ENCODE data around the gene LYRM2. TPM values are rescaled to one million over a fixed set of nuclear protein-coding genes. Genes with fewer than 3 reads are reported as not detected.

Gene LYRM2
- total and polyA plus RNA-seq, 9 donors, result 18.6 to 28.2 (median 26.5) TPM

DNA sequence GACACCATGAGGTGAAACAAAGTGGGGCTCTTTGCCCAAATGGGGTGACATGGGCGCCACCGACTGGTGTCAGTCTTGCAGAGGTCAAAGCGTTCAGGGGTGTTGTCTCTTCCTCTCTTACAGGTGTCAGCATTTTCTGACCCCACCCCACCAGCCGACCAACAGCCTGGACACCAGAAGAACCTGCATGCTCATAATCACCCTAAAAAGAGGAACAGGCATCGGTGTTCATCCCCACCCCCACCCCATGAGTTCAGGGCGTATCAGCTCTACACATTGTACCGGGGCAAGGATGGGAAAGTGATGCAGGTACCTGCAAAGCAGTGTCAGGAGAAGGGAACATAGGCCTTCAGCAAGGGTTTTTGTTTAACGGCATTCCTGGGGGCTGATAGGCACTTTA lies 14.8 kb downstream of the LYRM2 start:
- Histone ChIP-seq H3K9me3 (replicated peaks; ENCODE audit: control insufficient read depth, low read depth, low read length) (no peaks in the 10 kb centered on the region), H3K4me1 (ENCODE audit: control insufficient read depth, insufficient read depth, low read length) (no peaks in the 10 kb centered on the region), H3K27me3 (ENCODE audit: control insufficient read depth, insufficient read depth, low read length) (no peaks in the 10 kb centered on the region), H3K27ac (ENCODE audit: low read length) (no peak overlapping the region), H3K36me3 (ENCODE audit: control insufficient read depth, insufficient read depth, low read length) (peaks cover 7% of the 10 kb centered on the region), H3K4me3 (ENCODE audit: low read length) (no peak overlapping the region)
- DNase-seq, result no peak
- WGBS (ENCODE audit: insufficient coverage), result 96% methylated on average over 5 of the region's 8 CpGs

DNA sequence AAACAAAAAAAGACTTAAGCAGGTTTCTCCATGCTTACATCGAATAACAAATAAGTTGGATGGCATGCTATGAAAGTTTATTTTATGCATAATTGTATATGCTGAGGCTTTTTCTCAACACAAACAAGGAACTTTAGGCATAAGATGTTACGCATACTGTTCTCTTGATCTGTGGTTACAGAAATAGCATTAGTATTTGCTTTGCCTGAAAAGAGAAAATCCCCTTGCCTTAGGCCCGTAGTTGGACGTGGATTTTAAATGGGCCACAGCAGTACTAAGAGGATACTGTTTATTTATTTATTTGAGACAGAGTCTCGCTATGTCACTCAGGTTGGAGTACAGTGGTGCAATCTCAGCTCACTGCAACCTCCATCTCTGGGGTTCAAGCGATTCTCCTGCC lies 19.0 kb downstream of the LYRM2 start:
- H3K9me3 ChIP-seq (replicated peaks; ENCODE audit: control insufficient read depth, low read depth, low read length), result no peaks in the 10 kb centered on the region
- H3K36me3 ChIP-seq (ENCODE audit: control insufficient read depth, insufficient read depth, low read length), result peaks cover 5% of the 10 kb centered on the region
- DNase-seq, result no peak
- H3K4me1 ChIP-seq (ENCODE audit: control insufficient read depth, insufficient read depth, low read length), result no peaks in the 10 kb centered on the region
- WGBS (ENCODE audit: insufficient coverage), result 85% methylated on average over 2 of the region's 6 CpGs
- H3K27ac ChIP-seq (ENCODE audit: low read length), result no peak overlapping the region
- H3K4me3 ChIP-seq (ENCODE audit: low read length), result no peak overlapping the region
- H3K27me3 ChIP-seq (ENCODE audit: control insufficient read depth, insufficient read depth, low read length), result no peaks in the 10 kb centered on the region

DNA sequence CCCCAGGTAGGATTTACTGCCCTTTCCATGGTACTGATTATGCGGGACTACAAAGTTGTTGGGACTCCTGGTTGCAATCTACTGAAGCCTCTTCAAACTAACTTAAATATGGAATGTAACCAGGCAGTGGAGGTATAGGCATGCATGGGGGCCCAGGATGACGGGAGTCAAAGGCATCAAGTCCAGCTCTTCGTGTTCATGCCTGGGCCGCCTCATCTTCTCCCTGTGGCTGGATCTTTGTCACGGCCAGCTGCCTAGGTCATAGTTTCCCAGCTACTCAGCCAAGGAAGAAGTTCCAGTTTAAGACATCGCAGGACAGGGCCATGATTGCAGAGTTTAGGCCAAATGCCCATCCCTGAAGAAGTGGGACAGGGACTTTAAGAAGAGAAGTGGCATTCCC lies 20.5 kb downstream of the LYRM2 start:
- no peak for DNase-seq
- Histone ChIP-seq H3K36me3 (ENCODE audit: control insufficient read depth, insufficient read depth, low read length) (no peaks in the 10 kb centered on the region), H3K4me1 (ENCODE audit: control insufficient read depth, insufficient read depth, low read length) (no peaks in the 10 kb centered on the region), H3K27ac (ENCODE audit: low read length) (no peak overlapping the region), H3K9me3 (replicated peaks; ENCODE audit: control insufficient read depth, low read depth, low read length) (no peaks in the 10 kb centered on the region), H3K4me3 (ENCODE audit: low read length) (no peak overlapping the region), H3K27me3 (ENCODE audit: control insufficient read depth, insufficient read depth, low read length) (no peaks in the 10 kb centered on the region)
- 93% methylated on average over 5 of the region's 6 CpGs for WGBS (ENCODE audit: insufficient coverage)

DNA sequence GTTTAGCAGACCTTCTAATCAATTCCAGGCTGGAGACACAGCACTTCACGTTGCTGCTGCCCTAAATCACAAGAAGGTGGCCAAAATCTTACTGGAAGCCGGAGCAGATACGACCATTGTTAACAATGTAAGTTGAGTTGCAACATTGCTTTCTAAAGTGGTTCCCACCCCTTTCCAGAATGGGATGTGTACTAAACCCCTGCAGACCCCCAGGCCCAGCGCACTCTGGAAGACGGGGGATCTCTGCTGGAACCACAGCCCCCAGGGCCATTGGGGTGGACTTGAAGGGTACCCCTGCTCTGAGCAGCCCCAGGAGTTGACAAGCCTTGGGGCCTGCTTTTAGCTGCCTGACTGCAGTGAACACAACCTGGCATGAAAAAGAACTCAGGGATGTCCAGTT lies 22.0 kb downstream of the LYRM2 start:
- Histone ChIP-seq H3K4me3 (ENCODE audit: low read length) (no peak overlapping the region), H3K27ac (ENCODE audit: low read length) (no peak overlapping the region), H3K9me3 (replicated peaks; ENCODE audit: control insufficient read depth, low read depth, low read length) (no peaks in the 10 kb centered on the region), H3K27me3 (ENCODE audit: control insufficient read depth, insufficient read depth, low read length) (no peaks in the 10 kb centered on the region), H3K36me3 (ENCODE audit: control insufficient read depth, insufficient read depth, low read length) (no peaks in the 10 kb centered on the region), H3K4me1 (ENCODE audit: control insufficient read depth, insufficient read depth, low read length) (no peaks in the 10 kb centered on the region)
- 100% methylated on average over 4 of the region's 5 CpGs for WGBS (ENCODE audit: insufficient coverage)
- no peak for DNase-seq

DNA sequence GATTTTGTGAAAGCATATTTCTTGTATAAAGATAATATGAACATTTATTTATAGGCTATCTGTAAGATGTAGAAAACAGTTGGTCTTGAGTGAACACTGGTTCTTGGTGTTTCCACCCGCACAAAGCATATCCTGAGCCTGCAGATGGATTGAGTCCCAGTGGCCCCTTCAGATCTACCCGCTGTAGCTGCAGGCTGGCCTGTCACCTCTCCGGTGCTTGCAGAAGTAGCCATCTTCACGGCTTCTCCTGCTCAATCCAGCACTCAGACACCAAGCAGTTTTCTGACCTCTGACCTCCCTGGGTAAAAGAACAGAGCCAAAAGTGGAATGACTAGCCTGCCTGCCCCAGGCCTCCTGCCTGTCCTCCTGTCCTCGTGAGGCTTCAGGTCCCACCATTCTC lies 22.7 kb downstream of the LYRM2 start:
- Histone ChIP-seq H3K36me3 (ENCODE audit: control insufficient read depth, insufficient read depth, low read length) (no peaks in the 10 kb centered on the region), H3K27me3 (ENCODE audit: control insufficient read depth, insufficient read depth, low read length) (no peaks in the 10 kb centered on the region)
- DNase-seq, result no peak

DNA sequence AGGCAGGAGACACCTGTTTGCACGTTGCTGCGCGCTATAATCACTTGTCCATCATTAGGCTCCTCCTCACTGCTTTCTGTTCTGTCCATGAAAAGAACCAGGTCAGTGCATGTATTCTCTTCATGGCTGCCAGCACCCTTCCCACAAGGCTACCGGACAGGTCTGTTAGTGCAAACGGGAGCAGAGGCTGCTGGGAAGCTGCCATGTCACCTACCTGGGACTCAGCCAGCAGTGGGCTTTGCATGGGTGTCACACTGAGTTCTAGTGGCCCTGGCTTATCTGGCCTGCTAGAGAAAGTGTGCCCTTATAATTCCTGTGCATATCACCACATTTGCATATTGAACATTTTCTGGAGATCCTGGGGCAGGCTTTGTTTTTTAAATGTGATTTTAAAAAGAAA lies 24.8 kb downstream of the LYRM2 start:
- H3K9me3 ChIP-seq (replicated peaks; ENCODE audit: control insufficient read depth, low read depth, low read length), result no peaks in the 10 kb centered on the region
- 75% methylated on average over 5 of the region's 5 CpGs for WGBS (ENCODE audit: insufficient coverage)
- no peak for DNase-seq
- no peaks in the 10 kb centered on the region for H3K36me3 ChIP-seq (ENCODE audit: control insufficient read depth, insufficient read depth, low read length)
- no peak overlapping the region for H3K27ac ChIP-seq (ENCODE audit: low read length)
- H3K27me3 ChIP-seq (ENCODE audit: control insufficient read depth, insufficient read depth, low read length), result no peaks in the 10 kb centered on the region
- no peaks in the 10 kb centered on the region for H3K4me1 ChIP-seq (ENCODE audit: control insufficient read depth, insufficient read depth, low read length)
- H3K4me3 ChIP-seq (ENCODE audit: low read length), result no peak overlapping the region

More for the DNA sequence above, 22.7 kb downstream of the LYRM2 start:
- no peaks in the 10 kb centered on the region for H3K9me3 ChIP-seq (replicated peaks; ENCODE audit: control insufficient read depth, low read depth, low read length)
- H3K4me1 ChIP-seq (ENCODE audit: control insufficient read depth, insufficient read depth, low read length), result no peaks in the 10 kb centered on the region
- H3K4me3 ChIP-seq (ENCODE audit: low read length), result no peak overlapping the region
- WGBS (ENCODE audit: insufficient coverage), result 61% methylated on average over 5 of the region's 5 CpGs
- no peak overlapping the region for H3K27ac ChIP-seq (ENCODE audit: low read length)

DNA sequence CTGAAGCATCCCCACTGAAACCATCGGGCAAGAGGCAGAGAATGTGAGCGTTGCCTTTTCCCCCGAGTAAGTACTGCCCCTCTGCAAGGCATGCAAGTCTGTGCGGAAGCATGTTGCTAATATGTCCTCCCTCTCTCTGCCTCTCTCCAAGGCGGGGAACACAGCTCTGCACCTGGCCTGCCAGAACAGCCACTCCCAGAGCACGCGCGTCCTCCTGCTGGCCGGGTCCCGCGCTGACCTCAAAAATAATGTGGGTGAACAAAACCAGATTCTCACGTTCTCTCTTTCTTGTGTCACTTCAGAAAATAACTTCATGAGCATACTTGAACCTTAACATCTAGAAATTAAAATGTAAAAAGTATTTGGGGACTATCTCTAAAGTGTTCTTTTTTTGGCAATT lies 26.4 kb downstream of the LYRM2 start:
- Histone ChIP-seq H3K4me1 (ENCODE audit: control insufficient read depth, insufficient read depth, low read length) (no peaks in the 10 kb centered on the region), H3K27me3 (ENCODE audit: control insufficient read depth, insufficient read depth, low read length) (no peaks in the 10 kb centered on the region), H3K36me3 (ENCODE audit: control insufficient read depth, insufficient read depth, low read length) (no peaks in the 10 kb centered on the region), H3K27ac (ENCODE audit: low read length) (no peak overlapping the region), H3K9me3 (replicated peaks; ENCODE audit: control insufficient read depth, low read depth, low read length) (no peaks in the 10 kb centered on the region), H3K4me3 (ENCODE audit: low read length) (no peak overlapping the region)
- DNase-seq, result no peak
- 57% methylated on average over 5 of the region's 12 CpGs for WGBS (ENCODE audit: insufficient coverage)

DNA sequence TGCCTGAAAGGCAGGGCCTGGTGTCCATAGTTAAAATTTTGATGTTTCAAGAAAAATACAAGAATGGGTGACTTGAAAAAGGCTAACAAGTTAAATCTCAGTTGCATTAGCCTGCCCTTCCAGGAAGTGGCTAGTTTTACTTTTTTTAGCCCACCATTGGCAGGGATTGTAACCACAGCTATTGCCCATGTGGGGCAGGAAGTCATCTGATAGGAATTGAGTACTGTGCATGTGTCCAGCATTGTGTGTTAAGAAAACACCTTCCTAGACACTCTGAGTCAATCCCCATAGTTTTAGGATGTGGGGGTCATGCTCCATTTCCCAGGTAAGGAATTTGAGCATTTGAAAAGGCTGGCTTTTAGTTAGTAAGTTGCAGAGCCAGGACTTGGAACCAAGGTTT lies 26.9 kb downstream of the LYRM2 start:
- Histone ChIP-seq H3K4me3 (ENCODE audit: low read length) (no peak overlapping the region), H3K27me3 (ENCODE audit: control insufficient read depth, insufficient read depth, low read length) (no peaks in the 10 kb centered on the region), H3K27ac (ENCODE audit: low read length) (no peak overlapping the region), H3K36me3 (ENCODE audit: control insufficient read depth, insufficient read depth, low read length) (no peaks in the 10 kb centered on the region), H3K9me3 (replicated peaks; ENCODE audit: control insufficient read depth, low read depth, low read length) (no peaks in the 10 kb centered on the region), H3K4me1 (ENCODE audit: control insufficient read depth, insufficient read depth, low read length) (no peaks in the 10 kb centered on the region)
- no peak for DNase-seq

DNA sequence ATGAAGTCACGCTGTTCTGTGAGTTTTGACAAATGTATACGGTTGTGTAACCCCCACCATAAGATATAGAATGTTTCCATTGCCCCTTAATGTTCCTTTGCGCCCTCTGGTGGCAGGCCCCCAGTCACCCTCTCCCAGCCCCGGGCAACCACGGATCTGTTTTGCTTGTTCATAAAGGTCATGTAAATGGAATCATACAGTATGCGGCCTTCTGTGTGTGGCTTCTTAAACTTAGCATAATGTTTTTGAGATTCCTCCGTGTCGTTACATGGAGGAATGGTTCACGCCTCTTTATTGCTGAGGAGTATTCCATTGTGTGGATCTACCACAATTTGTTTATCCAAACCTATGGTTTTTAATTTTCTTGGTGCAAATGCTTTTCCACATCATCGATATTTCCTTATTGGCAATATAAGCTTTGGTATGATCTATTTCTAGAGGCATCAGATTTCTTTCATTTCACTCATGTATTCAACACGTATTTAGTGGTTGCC lies 28.4 kb downstream of the LYRM2 start:
- WGBS (ENCODE audit: insufficient coverage), result no CpG with 5 or more reads among the region's 11 CpGs
- Histone ChIP-seq H3K4me1 (ENCODE audit: control insufficient read depth, insufficient read depth, low read length) (no peaks in the 10 kb centered on the region), H3K27me3 (ENCODE audit: control insufficient read depth, insufficient read depth, low read length) (no peaks in the 10 kb centered on the region), H3K9me3 (replicated peaks; ENCODE audit: control insufficient read depth, low read depth, low read length) (no peaks in the 10 kb centered on the region), H3K36me3 (ENCODE audit: control insufficient read depth, insufficient read depth, low read length) (peaks cover 3% of the 10 kb centered on the region), H3K4me3 (ENCODE audit: low read length) (no peak overlapping the region), H3K27ac (ENCODE audit: low read length) (no peak overlapping the region)
- DNase-seq, result peak; percentile 19

DNA sequence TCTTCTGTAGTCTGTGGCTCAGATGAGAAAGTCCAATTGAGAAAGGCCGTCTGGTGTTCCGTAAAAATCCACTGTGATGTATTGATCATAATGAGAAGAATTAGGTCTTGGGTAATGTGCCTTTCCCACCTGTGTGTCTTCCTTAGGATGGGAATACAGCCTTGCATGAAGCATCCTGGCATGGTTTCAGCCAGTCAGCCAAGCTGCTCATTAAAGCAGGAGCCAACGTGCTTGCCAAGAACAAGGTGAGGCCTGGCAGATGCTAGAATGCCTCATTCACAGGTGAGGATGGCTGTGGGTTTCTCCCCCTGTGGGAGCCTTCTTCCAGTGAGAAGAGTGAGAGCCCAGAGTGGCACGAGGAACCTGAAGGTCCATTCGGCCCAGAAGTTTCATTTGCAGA lies 32.7 kb downstream of the LYRM2 start:
- 84% methylated on average over 5 of the region's 5 CpGs for WGBS (ENCODE audit: insufficient coverage)
- Histone ChIP-seq H3K4me3 (ENCODE audit: low read length) (no peak overlapping the region), H3K4me1 (ENCODE audit: control insufficient read depth, insufficient read depth, low read length) (no peaks in the 10 kb centered on the region), H3K9me3 (replicated peaks; ENCODE audit: control insufficient read depth, low read depth, low read length) (no peaks in the 10 kb centered on the region), H3K36me3 (ENCODE audit: control insufficient read depth, insufficient read depth, low read length) (peaks cover 3% of the 10 kb centered on the region), H3K27me3 (ENCODE audit: control insufficient read depth, insufficient read depth, low read length) (no peaks in the 10 kb centered on the region), H3K27ac (ENCODE audit: low read length) (no peak overlapping the region)
- DNase-seq, result no peak

DNA sequence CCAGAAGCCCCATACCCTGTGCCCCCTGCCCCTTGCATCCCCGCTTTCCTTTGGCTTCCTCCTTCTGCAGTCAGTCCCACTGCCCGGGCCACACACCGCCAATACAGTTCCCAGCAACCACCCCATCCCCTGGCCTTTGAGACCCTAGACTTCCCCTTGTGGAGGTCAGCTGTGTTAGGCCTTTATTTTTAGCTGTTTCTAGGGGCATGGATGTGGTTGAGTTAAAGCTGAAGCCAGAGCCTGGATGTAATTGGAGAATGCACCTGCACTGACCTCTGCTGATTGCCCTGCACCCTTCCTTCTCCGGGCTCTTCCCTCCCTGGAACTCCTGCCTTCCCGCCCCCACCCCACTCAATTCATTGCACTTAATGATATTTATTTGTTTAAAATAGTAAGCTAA lies 33.9 kb downstream of the LYRM2 start:
- DNase-seq, result no peak
- no peak overlapping the region for H3K27ac ChIP-seq (ENCODE audit: low read length)
- WGBS (ENCODE audit: insufficient coverage), result no CpG with 5 or more reads among the region's 5 CpGs

More for the DNA sequence above, 33.9 kb downstream of the LYRM2 start:
- Histone ChIP-seq H3K9me3 (replicated peaks; ENCODE audit: control insufficient read depth, low read depth, low read length) (no peaks in the 10 kb centered on the region), H3K27me3 (ENCODE audit: control insufficient read depth, insufficient read depth, low read length) (no peaks in the 10 kb centered on the region), H3K4me3 (ENCODE audit: low read length) (no peak overlapping the region), H3K4me1 (ENCODE audit: control insufficient read depth, insufficient read depth, low read length) (no peaks in the 10 kb centered on the region), H3K36me3 (ENCODE audit: control insufficient read depth, insufficient read depth, low read length) (peaks cover 3% of the 10 kb centered on the region)
